NT2/D1 (cell line): ENCODE data around the gene AKAP13.

Experiments
- YY1 ChIP-seq: IDR thresholded peaks from 2 replicates; pipeline ENCODE4 v1.6.1; 2011; ENCODE audit not compliant: insufficient read length, insufficient read depth
- ZNF274 ChIP-seq: IDR thresholded peaks from 2 replicates; pipeline ENCODE4 v1.6.1; 2011; ENCODE audit warnings: mild to moderate bottlenecking, low read depth, low read length

DNA sequence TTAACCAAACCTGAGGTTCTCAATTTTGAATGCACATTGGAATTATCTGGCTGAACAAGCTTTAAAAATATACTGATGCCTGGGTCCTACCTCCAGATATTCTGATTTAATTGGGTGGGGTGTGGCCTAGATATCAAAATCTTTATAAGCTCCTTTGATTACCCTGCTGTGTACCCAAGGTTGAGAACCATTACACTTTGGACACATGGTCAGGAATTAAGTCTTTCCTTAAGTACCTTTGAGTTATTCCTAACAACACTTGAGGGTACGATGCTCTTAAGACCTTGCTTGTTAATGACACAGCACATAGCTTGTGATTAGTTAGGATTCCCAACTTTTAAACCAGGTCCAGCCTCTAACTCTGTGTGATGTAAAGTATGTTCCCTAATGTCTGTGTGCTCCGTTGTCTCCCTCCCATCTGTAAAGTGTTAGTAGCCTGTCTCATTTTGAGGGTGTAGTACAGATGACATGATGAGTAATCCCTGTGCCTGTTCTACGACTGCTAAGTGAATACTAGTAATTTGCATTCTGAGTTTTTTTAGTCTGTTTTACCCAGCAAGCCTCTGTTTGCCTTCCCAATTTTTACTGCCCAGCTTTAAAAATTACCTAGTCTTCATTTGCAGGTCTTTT lies 259.5 kb downstream of the AKAP13 start:
- no peak for TF ChIP-seq YY1
- no peak for TF ChIP-seq ZNF274
